CD14-positive monocyte (primary cell): ENCODE data around the gene ADAM8. TPM values are rescaled to one million over a fixed set of nuclear protein-coding genes. Genes with fewer than 3 reads are reported as not detected.
"Not testable (repeated sequence)": the region's sequence is repeated elsewhere in the genome, so short reads cannot be mapped to it uniquely, and the experiment has no call there.

Source experiments
- DNase-seq, 3 donors: peaks; one replicate each; pipeline ENCODE4 v3.0.0-alpha.2; 2011 to 2022
- H2AFZ ChIP-seq: 2 replicates; pipeline ENCODE4 v1.6.0; 2012; ENCODE audit warnings: mild to moderate bottlenecking, low read depth, low read length, inconsistent platforms; ENCODE audit not compliant: insufficient read depth, poor library complexity, severe bottlenecking
- H3K27ac ChIP-seq, 2 donors: 1 replicate in 1 of 2; 2 replicates in 1 of 2; pipeline ENCODE4 v1.5.1; 2012 to 2013; ENCODE audit warnings: low read length in 2 of 2, control low read depth in 1 of 2, inconsistent platforms in 1 of 2, low read depth in 1 of 2, mild to moderate bottlenecking in 1 of 2
- H3K27me3 ChIP-seq, 2 donors: one replicate each; pipeline versions ENCODE4 v1.6.0 to v1.6.1; 2011 to 2013; ENCODE audit warnings: low read length in 2 of 2; ENCODE audit not compliant: control insufficient read depth in 2 of 2, insufficient read depth in 2 of 2
- H3K36me3 ChIP-seq, 2 donors: replicated peaks in 1 of 2; 1 replicate in 1 of 2; 2 replicates in 1 of 2; pipeline versions ENCODE4 v1.5.1 to v1.6.1; 2012 to 2013; ENCODE audit warnings: low read length in 2 of 2, control low read depth in 1 of 2, inconsistent platforms in 1 of 2, mild to moderate bottlenecking in 1 of 2; ENCODE audit not compliant: insufficient read depth in 2 of 2, control insufficient read depth in 1 of 2
- H3K4me1 ChIP-seq, 2 donors: 1 replicate in 1 of 2; 2 replicates in 1 of 2; pipeline versions ENCODE4 v1.5.1 to v1.6.1; 2012 to 2013; ENCODE audit warnings: low read length in 2 of 2, control low read depth in 1 of 2, inconsistent platforms in 1 of 2, mild to moderate bottlenecking in 1 of 2, moderate library complexity in 1 of 2; ENCODE audit not compliant: insufficient read depth in 2 of 2, control insufficient read depth in 1 of 2
- H3K4me2 ChIP-seq: replicated peaks from 2 replicates; pipeline ENCODE3; 2012; ENCODE audit warnings: low read length, moderate library complexity, mild to moderate bottlenecking; ENCODE audit not compliant: poor library complexity, severe bottlenecking; ENCODE audit errors: extremely low read depth
- H3K4me3 ChIP-seq, 3 experiments: fragments of 200-600 bp in 1 of 3; sonication (generic) in 1 of 3; replicated peaks in 1 of 3; 1 replicate in 2 of 3; 2 replicates in 1 of 3; pipeline ENCODE4 v1.5.1; 2011 to 2013; ENCODE audit warnings: low read length in 3 of 3, mild to moderate bottlenecking in 3 of 3, control low read depth in 2 of 3, low read depth in 2 of 3, inconsistent platforms in 1 of 3, moderate library complexity in 1 of 3
- H3K79me2 ChIP-seq: 2 replicates; pipeline ENCODE4 v1.6.0; 2012; ENCODE audit warnings: mild to moderate bottlenecking, control low read depth, inconsistent platforms, low read length, moderate library complexity; ENCODE audit not compliant: insufficient read depth
- H3K9ac ChIP-seq: 2 replicates; pipeline ENCODE4 v1.6.0; 2017; ENCODE audit warnings: low read length, mild to moderate bottlenecking; ENCODE audit not compliant: insufficient read depth, poor library complexity, severe bottlenecking
- H3K9me3 ChIP-seq, 2 donors: replicated peaks in 1 of 2; 1 replicate in 1 of 2; 2 replicates in 1 of 2; pipeline versions ENCODE4 v1.5.1 to v1.6.1; 2012 to 2013; ENCODE audit warnings: low read length in 2 of 2, control low read depth in 1 of 2; ENCODE audit not compliant: control insufficient read depth in 1 of 2, insufficient read depth in 1 of 2
- H4K20me1 ChIP-seq: 2 replicates; pipeline ENCODE4 v1.6.0; 2012; ENCODE audit warnings: mild to moderate bottlenecking, low read length, control low read depth, moderate library complexity; ENCODE audit not compliant: insufficient read depth
- H3K27ac Mint-ChIP-seq, 7 donors: one replicate each; pipeline ENCODE4 v1.8.0; 2020; ENCODE audit warnings: mild to moderate bottlenecking in 7 of 7, mixed read lengths in 7 of 7, moderate library complexity in 6 of 7, inconsistent platforms in 2 of 7
- H3K27me3 Mint-ChIP-seq, 3 donors: one replicate each; pipeline ENCODE4 v1.8.0; 2021 to 2022; ENCODE audit warnings: low read depth in 3 of 3, mild to moderate bottlenecking in 3 of 3, mixed read lengths in 3 of 3, moderate library complexity in 3 of 3, inconsistent platforms in 1 of 3
- H3K36me3 Mint-ChIP-seq, 2 donors: one replicate each; pipeline ENCODE4 v1.8.0; 2020; ENCODE audit warnings: mixed read lengths in 2 of 2, inconsistent platforms in 1 of 2, mild to moderate bottlenecking in 1 of 2
- H3K4me1 Mint-ChIP-seq: one replicate; pipeline ENCODE4 v1.8.0; 2020; ENCODE audit warnings: mild to moderate bottlenecking, mixed read lengths
- H3K4me3 Mint-ChIP-seq, 2 donors: one replicate each; pipeline ENCODE4 v1.8.0; 2020; ENCODE audit warnings: mild to moderate bottlenecking in 2 of 2, mixed read lengths in 2 of 2, moderate library complexity in 1 of 2
- H3K9me3 Mint-ChIP-seq, 7 donors: one replicate each; pipeline ENCODE4 v1.8.0; 2020 to 2022; ENCODE audit warnings: mixed read lengths in 7 of 7, mild to moderate bottlenecking in 6 of 7, moderate library complexity in 6 of 7, inconsistent platforms in 2 of 7
- CTCF ChIP-seq: fragments of 200-600 bp; IDR thresholded peaks from one replicate; pipeline ENCODE4 v1.8.0; 2022; ENCODE audit warnings: antibody characterized with exemption, mild to moderate bottlenecking
- WGBS: methylation state at CpG from one replicate; pipeline ENCODE4 v1.1.5; 2013; ENCODE audit warnings: missing lambda C conversion rate; ENCODE audit not compliant: insufficient coverage; 5-methylcytosine and 5-hydroxymethylcytosine counted together
- intact Hi-C, 2 donors: fragments of 100-400 bp; cut with micrococcal nuclease; formaldehyde crosslinking; loops; one replicate each; pipeline versions ENCODE4 v1.15.0 to v1.15.1; 2023
- polyA plus RNA-seq, 3 donors: library from polyadenylated mRNA; depleted of rRNA in 1 of 3; unstranded in 2 of 3; stranded (reverse) in 1 of 3; fragments of 300-500 nt in 2 of 3; fragments of >200 nt in 1 of 3; fragmentation: Illumina TruSeq in 2 of 3; gene quantifications; 1 replicate in 2 of 3; 2 replicates in 1 of 3; pipeline ENCODE4 v1.2.3, GENCODE V29; 2012 to 2021

The ADAM8 gene
- polyA plus RNA-seq, 3 donors = 32.7 to 228 (median 72.8) TPM

DNA sequence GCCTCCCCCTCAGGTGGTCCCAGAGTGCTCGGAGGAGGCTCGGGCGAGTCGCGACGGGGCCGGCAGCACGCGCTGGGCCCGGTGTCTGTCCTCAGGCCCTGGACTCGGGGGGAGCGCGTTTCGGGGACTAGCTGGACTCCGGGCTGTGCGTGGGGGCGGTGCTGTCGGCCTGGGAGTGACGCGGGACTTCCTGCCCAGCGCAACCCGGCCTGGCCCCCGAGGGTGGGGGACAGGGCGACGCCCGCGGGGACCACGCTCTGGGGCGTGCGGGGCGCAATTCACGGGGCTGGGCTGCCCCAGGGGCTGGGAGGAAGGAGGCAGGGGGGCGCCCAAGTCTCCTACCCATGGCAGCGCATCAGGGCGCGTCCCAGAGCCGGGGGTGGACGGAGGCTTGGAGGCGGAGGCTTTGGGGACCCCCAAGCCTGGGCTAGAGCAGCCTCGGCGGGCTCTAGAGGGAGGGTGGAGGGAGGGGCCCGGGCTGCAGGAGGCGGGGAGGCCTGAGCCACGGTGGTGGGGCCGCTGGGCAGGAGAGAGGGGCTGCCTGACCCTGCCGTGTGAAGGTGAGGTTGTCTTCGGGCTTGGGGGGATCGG is 41.3 kb downstream of the ADAM8 start:
- peak overlapping the region; percentile 87 for H3K9ac ChIP-seq
- H3K27ac ChIP-seq = peak overlapping the region; percentile 89 to 92
- H3K4me3 ChIP-seq = peak overlapping the region; percentile 40 to 76 (median 55)
- H3K79me2 ChIP-seq = no peaks in the 10 kb centered on the region
- intact Hi-C loops = loop anchor here in 1 of 2 donors (10.0 kb wide), 1 partner anchor 91 kb away; no protein-coding TSS in a partner anchor
- H3K27me3 ChIP-seq = peaks cover 6 to 54% of the 10 kb centered on the region in 2 donors
- H3K9me3 ChIP-seq = peaks cover 0 to 3% of the 10 kb centered on the region in 2 donors
- peaks cover 9 to 20% of the 10 kb centered on the region in 2 donors for H3K36me3 Mint-ChIP-seq
- peaks cover 40 to 75% (median 55%) of the 10 kb centered on the region in 3 donors for H3K27me3 Mint-ChIP-seq
- H3K4me2 ChIP-seq = peak overlapping the region; percentile 74
- DNase-seq = peak; percentile 61 to 71 (median 66)
- H3K9me3 Mint-ChIP-seq = peaks cover 2 to 17% (median 12%) of the 10 kb centered on the region in 7 donors
- peak overlapping the region; percentile 89 to 97 (median 96) for H3K27ac Mint-ChIP-seq
- peak overlapping the region; percentile 76 to 86 for H3K4me3 Mint-ChIP-seq
- no peak for TF ChIP-seq CTCF
- peaks cover 47 to 66% of the 10 kb centered on the region in 2 donors for H3K4me1 ChIP-seq
- peaks cover 24% of the 10 kb centered on the region for H3K4me1 Mint-ChIP-seq
- WGBS = 2% methylated on average over 40 of the region's 48 CpGs
- H2AFZ ChIP-seq = peak overlapping the region; percentile 74
- no peaks in the 10 kb centered on the region for H4K20me1 ChIP-seq
- no peaks in the 10 kb centered on the region for H3K36me3 ChIP-seq

DNA sequence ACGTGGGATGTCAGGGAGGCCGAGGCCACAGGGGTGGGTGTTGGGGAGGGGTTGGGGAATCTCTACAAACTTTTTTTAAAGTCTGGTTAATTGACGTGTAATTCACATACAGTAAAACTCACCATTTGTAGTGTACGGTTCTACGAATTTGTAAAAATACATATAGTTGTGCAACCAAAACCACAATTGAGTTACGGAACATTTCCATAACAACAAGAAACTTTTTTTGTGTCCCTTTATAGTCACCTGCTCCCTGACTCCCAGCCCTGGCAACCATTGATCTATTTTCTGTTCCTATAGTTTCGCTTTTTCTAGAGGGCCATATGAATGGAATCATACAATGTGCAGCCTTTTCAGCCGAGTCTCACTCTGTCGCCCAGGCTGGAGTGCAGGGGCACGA is 41.9 kb downstream of the ADAM8 start:
- H4K20me1 ChIP-seq = not testable (repeated sequence)
- H3K36me3 Mint-ChIP-seq = peaks cover 9 to 16% of the 10 kb centered on the region in 2 donors

More for the DNA sequence above, 41.9 kb downstream of the ADAM8 start:
- H3K36me3 ChIP-seq, H3K79me2 ChIP-seq, H3K9me3 ChIP-seq: not testable (repeated sequence)
- peak overlapping the region; percentile 74 for H3K4me2 ChIP-seq
- peak overlapping the region; percentile 87 for H3K9ac ChIP-seq
- peaks cover 2 to 17% (median 12%) of the 10 kb centered on the region in 7 donors for H3K9me3 Mint-ChIP-seq
- H3K27ac ChIP-seq = peak overlapping the region; percentile 89 to 92
- peaks cover 42 to 64% of the 10 kb centered on the region in 2 donors for H3K4me1 ChIP-seq
- intact Hi-C loops = loop anchor here in 1 of 2 donors (10.0 kb wide), 1 partner anchor 90 kb away; no protein-coding TSS in a partner anchor
- H3K27me3 Mint-ChIP-seq = peaks cover 40 to 70% (median 55%) of the 10 kb centered on the region in 3 donors
- peaks cover 23% of the 10 kb centered on the region for H3K4me1 Mint-ChIP-seq
- peak overlapping the region; percentile 74 for H2AFZ ChIP-seq
- peak overlapping the region; percentile 76 to 86 for H3K4me3 Mint-ChIP-seq
- H3K27me3 ChIP-seq = peaks cover 6 to 53% of the 10 kb centered on the region in 2 donors
- peak overlapping the region; percentile 89 to 97 (median 96) for H3K27ac Mint-ChIP-seq
- DNase-seq = peak; percentile 38 to 70 (median 62)
- WGBS = no CpG with 5 or more reads among the region's 10 CpGs
- peak overlapping the region; percentile 29 to 76 (median 40) for H3K4me3 ChIP-seq
